GM19193 (cell line): ENCODE data around the gene CACNA2D1.

Experiments used
- POLR2A ChIP-seq: IDR thresholded peaks from 4 replicates; pipeline ENCODE4 v1.6.1; 2011; ENCODE audit not compliant: insufficient read depth, insufficient read length; ENCODE audit errors: extremely low read depth

The CACNA2D1 gene

DNA sequence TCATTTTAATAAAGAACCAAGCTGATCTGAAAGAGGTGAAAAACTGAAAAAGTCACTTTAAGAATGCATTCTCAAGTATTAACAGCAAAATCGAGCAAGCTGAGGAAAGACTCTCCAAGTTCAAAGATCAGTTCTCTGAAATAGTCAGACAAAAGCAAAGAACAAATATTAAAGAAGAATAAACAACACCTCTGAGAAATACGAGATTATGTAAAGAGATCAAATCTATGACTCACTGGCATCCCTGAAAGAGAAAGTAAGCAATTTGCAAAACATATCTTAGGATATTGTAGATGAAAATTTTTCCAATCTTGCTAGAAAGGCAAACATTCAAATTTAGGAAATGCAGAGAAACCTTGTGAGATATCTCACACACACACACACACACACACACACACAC is 535.4 kb downstream of the CACNA2D1 start:
- TF ChIP-seq POLR2A = no peak

DNA sequence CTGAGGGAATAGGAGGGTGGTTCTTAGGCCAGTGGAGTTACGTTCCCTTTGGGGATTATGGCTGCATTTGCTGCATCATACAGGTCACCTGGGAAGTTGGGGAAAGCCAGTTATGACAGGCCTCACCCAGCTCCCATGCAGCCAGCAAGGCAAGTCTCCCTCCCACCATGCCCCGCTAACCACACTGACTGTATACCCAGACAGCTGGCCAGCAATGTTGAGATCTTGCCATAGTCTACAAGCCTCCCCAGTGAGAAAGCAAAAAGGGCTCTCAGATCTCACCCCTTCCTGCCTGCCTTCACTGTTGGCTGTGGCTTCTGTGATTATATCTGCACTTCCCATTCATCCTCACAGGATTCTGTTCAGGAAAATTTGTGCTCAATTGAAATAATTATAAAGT is 540.5 kb downstream of the CACNA2D1 start:
- TF ChIP-seq POLR2A = no peak

DNA sequence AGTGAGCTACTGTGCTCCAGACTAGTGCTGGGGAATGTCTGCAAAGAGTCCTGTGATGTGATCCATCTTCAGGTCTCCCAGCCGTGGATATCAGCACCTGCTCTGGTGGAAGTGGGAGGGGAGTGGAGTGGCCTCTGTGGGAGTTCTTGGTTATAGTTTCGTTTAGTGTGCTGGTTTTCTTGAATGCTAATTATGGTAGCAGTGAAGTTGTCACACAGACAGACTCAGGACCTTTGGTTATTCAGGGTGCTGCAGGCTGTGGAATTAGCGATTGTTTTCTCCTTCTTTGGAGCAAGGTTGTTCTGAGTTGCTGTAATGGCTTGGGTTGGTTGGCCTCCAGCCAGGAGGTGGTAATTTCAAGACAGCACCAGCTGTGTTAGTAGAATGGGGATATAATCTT is 541.0 kb downstream of the CACNA2D1 start:
- no peak for TF ChIP-seq POLR2A
